HuH-7 (cell line): ENCODE data around the gene COX19.
"Not testable (repeated sequence)": the region's sequence is repeated elsewhere in the genome, so short reads cannot be mapped to it uniquely, and the experiment has no call there.

ENCODE experiments used
- DNase-seq: peaks from one replicate; pipeline ENCODE4 v3.0.0; 2011; ENCODE audit warnings: low spot score

COX19 gene

DNA sequence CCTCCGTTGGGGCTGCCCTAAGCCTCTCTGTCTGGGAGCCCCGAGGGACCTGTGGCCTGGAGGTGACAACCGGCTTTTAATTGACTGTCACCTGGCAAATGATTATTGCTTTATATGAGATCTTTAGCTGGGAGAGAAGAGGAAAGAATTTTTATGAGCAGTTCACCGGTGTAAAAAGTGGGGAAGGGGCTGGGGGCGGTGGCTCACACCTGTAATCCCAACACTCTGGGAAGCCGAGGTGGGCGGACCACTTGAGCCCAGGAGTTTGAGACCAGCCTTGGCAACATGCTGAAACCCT lies 2.6 kb upstream of the COX19 start:
- no peak for DNase-seq

DNA sequence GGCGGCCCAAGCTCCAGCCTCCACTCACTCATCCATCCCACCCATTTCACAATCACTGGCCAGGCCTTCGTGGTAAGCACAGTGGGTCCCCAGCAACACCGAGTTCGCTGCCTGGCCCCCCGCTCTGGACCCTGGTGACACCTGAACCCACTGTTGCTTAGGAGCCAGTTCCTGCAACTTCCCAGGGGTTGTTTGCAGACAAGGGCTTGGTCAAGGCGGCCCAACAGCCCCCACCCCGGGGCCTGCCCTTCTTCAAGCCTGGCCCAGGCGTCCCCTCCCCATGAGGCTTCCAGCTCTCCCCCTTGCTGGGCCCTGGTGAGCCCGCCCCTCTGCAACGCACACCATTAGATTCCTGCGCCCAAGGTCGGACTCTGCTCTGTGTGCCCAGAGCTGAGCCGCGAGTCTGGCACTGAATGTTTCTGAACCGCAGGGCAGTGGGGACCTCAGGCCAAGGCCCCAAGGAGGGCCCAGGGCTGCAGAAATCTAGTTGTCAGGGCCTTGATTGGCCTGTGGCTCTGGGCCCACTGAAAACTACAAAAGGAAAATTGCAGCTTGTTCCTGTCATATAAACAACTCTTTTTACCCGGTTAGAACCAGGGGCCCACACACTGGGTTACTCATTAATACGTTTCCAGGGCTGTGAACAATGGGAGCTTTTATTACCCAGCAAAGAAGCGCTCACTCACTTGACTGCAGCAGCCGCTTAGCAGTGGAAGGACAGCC lies 2.1 kb upstream of the COX19 start:
- DNase-seq, result peak; percentile 98

DNA sequence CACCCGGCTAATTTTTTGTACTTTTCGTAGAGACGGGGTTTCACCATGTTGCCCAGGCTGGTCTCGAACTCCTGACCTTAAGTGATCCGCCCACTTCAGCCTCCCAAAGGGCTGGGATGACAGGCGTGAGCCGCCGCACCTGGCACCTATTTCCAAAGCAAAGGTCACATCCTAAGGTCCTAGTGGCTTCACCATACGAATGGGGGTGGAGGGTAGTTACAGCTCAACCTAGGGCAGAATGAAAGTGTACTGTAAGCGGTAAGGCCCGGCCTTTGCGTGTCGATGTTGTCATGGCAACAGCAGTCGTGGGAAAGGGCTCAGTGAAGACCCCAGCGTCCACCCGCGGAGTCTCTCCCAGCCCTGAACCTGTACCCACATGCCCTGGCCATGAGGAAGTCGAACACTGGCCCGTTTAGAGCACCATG lies 1.6 kb upstream of the COX19 start:
- DNase-seq, result no peak

DNA sequence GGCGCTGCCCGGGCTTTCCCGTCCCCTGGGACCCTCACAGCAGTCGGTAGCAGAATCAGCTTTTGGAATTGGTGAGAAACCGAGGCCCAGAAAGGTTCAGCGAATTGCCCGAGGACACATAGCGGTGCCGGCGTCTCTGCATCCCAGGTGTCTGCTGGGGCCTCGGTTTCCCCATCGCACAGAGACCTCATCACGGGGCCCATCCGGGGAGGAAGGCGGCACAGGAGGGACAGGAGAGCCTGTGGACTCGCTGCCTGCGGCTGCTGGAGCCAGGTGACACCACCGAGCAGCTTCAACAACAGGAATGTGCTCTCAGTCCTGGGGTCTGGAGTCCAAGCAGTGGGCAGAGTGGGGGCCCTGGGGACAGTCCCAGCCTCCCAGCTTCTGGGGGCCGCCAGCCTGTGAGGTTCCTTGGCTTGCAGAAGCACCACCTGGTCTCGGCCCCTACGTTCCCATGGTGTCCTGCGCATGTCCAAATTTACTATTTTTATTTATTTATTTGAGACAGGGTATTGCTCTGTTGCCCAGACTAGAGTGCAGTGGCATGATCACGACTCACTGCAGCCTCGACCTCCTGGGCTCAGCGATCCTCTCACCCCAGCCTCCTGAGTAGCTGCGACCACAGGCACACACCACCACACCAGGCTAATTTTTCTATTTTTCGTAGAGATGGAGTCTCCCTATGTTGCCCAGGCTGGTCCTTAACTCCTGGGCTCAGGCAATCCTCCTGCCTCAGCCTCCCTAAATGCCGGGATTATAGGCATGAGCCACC lies 539 bp upstream of the COX19 start:
- no peak for DNase-seq

DNA sequence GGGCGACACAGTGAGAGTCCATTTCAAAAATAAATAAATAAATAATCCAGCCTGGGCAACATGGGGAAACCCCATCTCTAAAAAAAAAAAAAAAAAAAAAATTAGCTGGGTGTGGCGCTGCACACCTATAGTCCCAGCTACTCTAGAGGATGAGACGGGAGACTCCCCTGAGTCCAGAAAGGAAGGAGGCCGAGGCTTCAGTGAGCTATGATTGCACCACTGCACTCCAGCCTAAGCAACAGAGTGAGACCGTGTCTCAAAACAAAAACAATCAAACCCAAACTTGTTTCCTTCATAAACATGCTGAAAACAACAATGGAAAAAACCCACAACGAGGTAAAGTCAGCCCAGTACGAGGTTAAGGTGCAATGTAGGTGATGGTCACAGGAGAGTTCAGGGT lies 1.2 kb downstream of the COX19 start:
- no peak for DNase-seq

DNA sequence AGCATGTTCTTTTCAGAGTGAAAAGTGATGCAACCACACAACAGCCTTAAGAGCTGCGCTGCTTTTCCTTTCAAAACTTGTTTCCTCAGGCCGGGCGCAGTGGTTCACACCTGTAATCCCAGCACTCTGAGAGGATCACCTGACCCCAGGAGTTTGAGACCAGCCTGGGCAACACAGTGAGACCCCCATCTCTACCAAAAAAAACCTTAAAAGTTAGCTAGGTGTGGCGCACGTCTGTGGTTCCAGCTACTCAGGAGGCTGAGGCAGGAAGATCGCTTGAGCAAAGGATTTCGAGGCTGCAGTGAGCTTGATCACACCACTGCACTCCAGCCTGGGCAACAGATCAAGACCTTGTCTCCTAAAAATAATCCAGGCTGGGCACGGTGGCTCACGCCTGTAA lies 2.0 kb downstream of the COX19 start:
- DNase-seq, result no peak

DNA sequence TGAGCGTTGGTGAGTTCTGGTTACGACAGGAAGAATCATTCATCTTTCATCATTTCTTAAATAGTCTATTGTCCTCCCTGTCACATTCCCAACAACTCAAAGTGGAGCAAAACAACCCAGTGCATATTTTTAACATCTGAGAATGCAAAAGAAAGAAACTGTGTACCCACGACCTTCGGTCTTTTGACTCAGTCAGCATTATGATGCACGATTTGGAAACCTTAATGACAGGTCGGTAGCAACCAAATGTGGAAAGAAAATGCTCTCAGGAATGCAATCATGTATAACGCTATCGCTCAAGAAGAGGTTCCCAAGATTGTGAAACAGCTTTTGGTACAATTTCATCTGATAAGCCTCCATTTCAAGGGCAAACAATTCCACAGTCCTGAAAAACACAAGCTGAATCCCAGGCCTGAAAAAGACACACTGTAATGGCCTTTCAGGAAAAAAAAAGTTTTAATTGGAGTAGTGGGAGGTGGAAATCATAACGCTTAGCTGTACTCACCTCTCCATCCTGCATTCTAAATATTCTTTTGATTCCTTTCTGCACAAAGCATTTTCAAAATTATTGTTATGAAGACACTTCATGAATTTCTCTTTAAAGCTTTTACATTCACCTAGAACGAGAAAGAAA lies 2.6 kb downstream of the COX19 start:
- DNase-seq, result peak; percentile 70

DNA sequence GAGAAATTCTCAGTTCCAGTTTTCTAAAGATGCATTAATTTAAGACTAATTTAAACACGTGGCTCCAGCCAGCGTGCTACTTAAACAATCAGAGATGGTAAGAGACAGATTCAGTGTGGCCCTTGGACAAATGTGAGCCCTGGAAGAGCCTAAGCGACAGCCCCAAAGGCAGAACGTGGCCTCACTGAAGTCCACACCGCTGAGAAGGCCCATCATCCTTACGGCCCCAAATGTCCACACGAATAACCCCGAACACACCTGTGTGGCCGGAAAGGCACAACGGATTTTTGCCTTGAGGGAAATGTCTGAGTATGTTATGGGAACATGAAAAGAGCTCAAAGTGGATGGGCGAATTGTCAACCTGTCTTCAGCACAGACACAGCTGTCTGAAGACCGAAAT lies 3.2 kb downstream of the COX19 start:
- DNase-seq, result no peak

DNA sequence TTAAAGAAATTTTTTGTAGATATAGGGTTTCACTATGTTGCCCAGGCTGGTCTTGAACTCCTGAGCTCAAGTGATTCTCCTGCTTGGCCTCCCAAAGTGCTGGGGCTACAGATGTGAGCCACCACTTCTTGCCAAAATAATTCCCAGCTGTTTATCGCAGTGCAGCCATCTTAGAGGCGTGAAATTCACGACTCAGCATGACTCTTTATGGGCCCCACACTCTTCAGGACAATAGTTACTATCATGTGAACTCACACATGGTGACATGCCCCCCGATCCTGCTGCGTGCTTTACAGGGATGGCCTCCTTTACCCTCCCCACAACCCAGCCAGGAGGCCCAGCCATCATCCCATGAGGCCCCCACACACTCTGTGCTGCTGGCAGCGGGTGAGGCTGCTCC lies 4.6 kb downstream of the COX19 start:
- DNase-seq, result no peak

DNA sequence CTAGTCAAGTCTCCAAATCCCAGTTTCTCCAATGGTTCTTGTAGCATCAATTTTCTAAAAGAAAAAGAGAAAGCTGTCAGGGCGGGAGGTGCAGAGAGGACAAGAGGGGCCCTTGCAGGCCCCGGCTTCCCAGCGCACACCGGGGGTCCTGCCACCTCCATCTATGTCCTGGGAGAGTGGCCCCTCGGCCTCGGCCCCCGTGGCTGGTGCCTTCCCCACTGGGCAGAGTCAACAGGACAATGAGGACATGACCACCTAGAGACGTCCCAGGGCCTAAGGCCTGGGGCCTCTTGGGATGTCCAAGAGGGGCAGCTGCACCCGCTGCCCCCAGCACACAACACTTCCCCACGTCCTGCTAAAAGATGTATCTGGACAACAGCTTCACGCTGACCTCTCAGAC lies 5.9 kb downstream of the COX19 start:
- DNase-seq, result no peak

DNA sequence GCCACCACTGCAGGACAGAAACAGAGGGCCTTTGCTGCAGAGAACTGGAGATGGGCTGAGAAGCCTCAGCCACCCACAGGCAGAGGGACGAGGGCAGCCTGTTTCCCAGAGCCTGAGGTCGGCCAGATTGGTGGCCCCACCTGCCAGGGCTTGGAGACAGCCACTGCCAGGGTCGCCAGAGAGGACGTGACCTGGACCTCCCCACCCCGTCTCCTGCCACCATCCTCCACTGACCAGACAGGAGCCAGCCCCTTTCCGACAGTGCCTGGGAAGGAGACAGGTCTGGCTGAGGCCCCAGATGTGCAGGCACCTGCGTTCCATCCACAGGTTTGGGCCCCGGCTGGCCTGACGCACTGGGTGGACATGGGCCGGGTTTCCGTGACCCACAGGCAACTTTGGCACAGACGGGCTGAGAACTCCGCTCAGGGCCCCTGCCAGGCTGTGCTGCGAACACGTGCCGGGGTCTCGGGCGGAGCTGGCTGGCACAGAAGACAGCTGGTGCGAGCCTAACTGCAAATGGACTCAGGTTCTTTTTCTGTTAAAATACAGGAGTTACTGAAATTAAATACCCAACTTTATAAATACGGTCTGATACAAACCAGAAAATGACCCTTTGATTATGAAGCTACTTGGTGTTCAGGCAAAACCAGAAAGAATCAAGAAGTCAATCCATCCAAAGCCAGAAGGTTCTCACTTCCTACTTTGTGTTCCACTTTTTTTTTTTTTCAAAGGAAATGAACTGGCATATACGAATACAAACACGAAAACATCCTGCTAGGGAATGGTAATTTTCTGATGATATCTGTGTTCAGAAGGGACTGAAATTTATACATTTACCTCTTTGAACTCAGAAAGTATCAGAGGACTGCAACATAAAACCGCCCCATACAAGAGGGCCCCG lies 6.9 kb downstream of the COX19 start:
- DNase-seq, result no peak

DNA sequence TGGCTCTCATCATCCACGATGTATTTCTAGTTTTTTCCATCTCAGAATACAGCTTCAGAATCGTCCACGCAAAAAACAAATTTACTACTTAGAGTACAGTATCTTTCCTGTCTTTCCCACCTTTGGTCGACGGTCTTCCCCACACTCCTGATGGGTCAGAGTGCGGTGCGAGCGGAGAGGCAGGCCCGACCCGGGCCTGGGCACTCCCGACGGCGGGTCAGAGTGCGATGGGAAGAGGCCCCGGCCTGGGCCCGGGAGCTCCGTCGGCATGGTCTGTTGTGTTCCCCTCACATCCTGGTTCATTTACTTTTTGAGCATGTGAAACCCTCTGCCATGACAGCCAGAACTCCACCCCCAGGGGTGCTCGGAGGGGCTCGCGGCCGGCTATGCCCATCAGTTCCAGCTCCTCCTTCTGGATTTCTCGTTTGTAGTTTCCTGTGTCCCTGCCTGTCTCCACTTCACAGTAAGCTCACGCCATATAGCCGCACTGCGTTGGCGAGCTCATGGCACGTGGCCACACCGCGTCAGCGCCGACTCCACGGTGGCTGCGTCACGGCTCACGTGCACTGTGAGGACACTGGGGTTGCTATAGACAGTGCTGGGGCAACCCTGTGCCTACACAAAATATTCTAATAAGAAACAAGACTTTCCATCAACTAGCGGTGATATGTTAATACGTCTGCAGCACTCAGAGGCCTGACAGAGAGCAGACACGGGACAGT lies 7.8 kb downstream of the COX19 start:
- DNase-seq, result no peak

DNA sequence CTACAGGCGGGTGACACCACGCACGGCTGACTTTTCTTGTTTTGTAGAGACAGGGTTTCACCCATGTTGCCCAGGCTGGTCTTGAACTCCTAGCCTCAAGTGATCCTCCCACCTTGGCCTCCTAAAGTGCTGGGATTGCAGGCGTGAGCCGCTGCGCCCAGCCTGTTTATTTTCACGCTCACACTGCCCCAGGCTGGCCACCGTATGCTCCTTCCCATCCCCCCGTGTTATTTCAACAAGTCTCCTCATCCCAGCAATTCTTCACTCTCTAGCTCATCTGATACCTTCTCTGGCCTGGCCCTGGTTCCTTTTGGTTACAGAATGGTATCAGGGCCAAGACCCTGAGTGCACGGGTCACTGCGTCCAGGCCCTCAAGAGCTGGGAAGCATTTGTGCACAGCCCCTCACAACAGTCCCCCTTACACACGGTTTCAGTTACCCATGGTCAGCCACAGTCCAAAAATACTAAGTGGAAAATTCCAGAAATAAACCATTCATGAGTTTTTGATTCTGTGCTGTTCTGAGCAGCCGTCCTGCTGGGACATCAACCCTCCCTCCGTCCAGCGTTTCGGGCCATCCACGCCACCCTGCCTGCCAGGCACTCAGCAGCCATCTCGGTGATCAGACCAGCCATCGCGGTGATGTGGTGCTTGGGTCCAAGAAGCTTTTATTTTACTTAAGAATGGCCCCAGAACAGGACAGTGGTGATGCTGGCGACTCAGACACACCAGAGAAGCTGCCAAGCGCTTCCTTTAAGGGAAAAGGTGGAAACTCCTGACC lies 8.9 kb downstream of the COX19 start:
- DNase-seq, result no peak

DNA sequence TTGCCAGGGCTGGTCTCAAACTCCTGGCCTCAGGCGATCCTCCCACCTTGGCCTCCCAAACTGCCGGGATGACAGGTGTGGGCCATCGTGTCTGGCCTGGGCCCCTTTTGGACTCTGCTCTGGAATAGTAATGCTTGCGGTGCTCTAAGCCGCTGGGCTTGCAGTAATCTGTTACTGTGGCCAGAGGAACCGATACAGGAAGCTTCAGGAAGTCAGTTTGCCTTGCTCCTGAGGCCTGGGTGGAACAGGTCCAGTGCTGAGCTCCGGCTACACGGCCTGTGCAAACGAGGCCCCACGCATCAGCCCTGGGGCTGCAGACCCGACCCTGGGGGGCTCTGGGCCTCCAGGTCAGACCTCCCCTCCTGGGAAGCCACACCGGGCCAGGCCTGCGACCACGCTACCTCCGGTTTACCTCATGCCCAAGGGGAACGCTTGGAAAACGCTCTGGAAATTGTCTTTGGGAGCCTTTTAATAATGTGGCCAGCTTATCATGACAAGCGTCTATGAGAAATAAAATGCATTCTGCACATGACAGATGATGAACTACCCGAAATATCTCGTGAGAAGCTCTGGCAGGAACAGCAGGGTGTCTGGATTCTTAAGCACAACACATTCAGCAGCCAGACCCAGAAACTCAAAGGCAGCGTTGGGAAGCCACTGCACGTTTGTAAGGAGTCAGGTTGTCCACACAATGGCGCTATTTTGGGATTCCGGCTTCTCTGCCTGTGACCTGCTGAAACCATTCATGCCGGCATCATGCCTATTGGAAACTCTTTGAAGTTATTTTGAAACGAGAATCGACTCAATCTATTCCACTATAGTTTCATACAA lies 10.7 kb downstream of the COX19 start:
- DNase-seq, result peak; percentile 78

DNA sequence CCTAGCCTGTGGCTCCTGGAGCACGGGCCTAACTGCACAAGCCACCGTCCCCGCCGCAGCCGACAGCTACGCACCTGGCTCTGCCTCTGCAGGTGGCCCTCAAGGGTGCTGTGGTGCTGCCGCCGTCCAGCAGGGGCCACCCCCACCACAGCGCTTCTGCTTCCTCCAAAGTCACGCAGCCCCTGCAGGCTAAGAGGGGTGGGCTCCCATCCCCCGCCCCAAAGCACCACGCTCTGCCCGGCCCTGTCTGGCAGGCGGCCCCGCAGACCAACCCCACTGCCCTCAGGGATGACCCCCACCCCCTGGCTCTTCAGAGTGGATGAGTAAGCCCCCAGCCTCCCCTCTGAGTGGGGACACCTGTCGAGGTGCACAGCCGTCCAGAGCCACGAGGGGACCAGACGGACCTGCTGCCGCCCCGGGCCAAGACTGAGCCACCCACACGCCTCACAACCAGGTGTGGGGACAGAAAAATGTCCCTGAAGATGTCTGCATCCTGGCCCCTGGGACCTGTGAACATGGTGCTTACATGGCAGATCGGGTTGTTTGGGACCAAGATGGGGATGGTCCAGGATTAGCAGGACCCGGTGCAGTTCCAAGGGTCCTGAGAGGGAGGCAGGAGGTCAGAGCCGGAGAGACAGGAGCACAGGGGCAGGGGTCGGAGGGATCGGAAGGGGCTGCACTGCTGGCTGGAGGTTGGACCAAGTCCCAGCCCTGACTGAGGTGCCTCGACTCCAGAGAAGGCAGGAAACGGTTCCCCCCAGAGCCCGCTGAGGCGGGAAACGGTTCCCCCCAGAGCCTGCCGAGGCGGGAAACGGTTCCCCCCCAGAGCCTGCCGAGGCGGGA lies 11.9 kb downstream of the COX19 start:
- DNase-seq, result no peak

DNA sequence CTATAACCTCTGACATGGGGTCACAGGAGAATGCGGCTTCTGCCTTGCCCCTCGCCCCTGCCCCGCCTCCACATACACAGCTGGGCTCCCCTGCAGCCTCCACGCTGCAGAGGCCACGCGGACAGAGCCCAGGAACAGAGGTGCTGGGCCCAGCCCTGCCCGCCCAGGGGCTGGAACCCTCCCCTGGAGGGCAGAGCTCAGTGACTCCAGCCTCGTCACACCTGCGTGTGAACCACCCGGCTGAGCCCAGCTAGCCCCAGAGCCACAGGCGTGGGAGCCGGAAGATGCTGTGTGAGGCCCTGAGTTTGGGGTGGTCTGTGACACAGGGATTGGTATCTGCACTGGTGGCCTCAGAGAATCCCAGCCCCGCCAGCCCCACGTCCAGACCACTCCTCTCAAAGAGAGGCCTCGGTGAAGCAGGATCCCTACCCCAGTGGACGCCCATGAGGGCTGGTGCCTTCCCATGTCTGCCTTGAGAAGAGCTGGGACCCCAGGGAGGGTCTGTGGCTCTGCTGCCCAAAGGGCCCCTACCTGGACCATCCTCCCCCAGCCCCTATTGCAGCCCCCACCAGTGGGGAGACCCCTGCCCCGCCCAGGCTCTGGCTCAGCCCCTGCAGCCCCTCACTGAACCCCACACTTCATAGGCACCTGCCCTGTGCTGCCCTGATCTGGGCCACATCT lies 12.8 kb downstream of the COX19 start:
- DNase-seq, result no peak

DNA sequence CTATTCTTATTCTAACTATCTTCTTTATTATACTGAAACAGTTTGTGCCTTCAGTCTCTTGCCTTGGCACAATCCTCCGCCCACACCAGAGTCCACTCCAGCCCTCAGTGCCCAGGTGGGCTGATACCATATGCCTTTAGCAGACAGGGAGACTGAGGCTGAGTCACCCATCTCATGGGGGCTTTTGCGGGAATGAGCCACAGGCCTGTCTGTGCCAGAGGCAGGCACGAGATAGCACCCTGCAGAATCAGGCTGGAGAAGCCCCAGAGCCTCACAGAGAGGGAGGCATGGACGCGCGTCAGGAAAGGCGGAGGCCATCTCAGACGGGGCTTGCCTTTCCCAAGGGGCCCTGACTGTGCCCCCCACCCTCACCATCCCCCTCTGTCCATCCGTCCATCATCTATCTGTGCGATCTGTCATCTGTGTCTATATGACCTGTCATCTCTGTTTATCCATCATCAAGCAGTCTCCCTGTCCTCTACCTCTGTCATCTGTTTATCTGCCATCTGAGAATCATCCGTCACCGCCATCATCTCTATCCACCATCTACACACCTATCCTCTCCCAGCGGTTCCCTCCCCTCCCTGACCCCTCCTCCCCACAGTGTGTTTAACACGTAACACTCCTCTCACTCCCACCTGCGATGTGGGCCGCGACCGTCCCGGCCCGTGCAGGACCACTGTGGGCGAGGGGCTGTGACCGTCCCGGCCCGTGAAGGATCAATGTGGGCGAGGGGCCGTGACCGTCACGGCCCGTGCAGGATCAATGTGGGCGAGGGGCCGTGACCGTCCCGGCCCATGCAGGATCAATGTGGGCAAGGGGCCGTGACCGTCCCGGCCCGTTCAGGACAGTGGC lies 13.6 kb downstream of the COX19 start:
- DNase-seq, result no peak

DNA sequence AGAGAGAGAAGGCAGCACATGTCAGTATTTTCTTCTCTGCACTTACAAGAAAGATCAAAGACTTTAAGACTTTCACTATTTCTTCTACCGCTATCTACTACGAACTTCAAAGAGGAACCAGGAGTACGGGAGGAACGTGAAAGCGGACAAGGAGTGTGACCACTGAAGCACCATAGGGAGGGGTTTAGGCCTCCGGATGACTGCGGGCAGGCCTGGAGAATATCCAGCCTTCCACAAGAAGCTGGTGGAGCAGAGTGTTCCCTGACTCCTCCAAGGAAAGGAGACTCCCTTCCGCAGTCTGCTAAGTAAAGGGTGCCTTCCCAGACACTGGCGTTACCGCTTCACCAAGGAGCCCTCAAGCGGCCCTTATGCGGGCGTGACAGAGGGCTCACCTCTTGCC lies 14.4 kb downstream of the COX19 start:
- not testable (repeated sequence) for DNase-seq
